Ovary (tissue), 3 donors: Measurements from ENCODE around the gene CNTNAP5.

Experiments
- EP300 ChIP-seq: sonication (generic); formaldehyde crosslinking; IDR thresholded peaks from one replicate; pipeline ENCODE4 v1.6.1; 2017; ENCODE audit warnings: antibody characterized with exemption
- POLR2A ChIP-seq: fragments of 450-650 bp; IDR thresholded peaks from one replicate; pipeline ENCODE4 v1.6.1; 2017; ENCODE audit warnings: antibody characterized with exemption, mild to moderate bottlenecking, moderate library complexity
- TF ChIP-seq, protein P1 (sequence below), 3 donors: fragments of 450-650 bp in 2 of 3; fragments of 200-600 bp in 1 of 3; IDR thresholded peaks; one replicate each; pipeline versions ENCODE4 v1.5.1 to v1.8.0; 2016 to 2022; ENCODE audit warnings: antibody characterized with exemption in 3 of 3, mild to moderate bottlenecking in 1 of 3
- donor health status: DM: no; HTN: no; CAD: no.

DNA sequence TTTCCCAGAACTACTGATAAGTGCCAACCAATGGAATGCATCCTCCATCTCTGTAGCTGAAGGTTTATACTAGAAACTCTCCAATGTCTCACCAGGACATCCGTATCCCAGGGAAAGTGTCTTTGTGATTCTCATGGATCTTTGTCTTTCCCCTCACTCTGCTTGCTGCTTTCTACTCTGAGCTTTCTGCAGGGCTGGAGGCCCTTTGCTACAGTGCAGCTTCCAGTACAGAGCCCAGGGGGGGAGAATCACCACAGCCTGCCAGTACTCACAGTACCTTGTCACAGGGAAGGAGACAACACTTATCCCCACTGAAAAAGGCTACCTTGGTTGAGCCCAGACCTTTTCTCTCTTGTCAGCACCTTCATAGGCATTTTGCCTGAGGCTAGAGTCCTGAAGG lies 627.0 kb downstream of the CNTNAP5 start:
- TF ChIP-seq, protein P1, sequence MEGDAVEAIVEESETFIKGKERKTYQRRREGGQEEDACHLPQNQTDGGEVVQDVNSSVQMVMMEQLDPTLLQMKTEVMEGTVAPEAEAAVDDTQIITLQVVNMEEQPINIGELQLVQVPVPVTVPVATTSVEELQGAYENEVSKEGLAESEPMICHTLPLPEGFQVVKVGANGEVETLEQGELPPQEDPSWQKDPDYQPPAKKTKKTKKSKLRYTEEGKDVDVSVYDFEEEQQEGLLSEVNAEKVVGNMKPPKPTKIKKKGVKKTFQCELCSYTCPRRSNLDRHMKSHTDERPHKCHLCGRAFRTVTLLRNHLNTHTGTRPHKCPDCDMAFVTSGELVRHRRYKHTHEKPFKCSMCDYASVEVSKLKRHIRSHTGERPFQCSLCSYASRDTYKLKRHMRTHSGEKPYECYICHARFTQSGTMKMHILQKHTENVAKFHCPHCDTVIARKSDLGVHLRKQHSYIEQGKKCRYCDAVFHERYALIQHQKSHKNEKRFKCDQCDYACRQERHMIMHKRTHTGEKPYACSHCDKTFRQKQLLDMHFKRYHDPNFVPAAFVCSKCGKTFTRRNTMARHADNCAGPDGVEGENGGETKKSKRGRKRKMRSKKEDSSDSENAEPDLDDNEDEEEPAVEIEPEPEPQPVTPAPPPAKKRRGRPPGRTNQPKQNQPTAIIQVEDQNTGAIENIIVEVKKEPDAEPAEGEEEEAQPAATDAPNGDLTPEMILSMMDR (IDR thresholded peaks at IDR 0.05) = no peak
- TF ChIP-seq POLR2A (no peak), EP300 (no peak)
